GM19324 (cell line): ENCODE data around the gene IGDCC3.

Source experiments
- ATAC-seq: cut with Tn5 transposase; IDR thresholded peaks from one replicate; pipeline ENCODE4 v1.9.1; 2021; ENCODE audit warnings: mild to moderate bottlenecking, moderate library complexity; ENCODE audit not compliant: unreplicated experiment, low FRiP score

The IGDCC3 gene

GRCh38 chr15:65304381-65305149 is 73.2 kb downstream of the IGDCC3 start, which contains the start of gene RNU5B-1:
Gene RNU5B-1 (plus strand): TSS chr15:65304677.
- peak; percentile 63 for ATAC-seq

GRCh38 chr15:65303687-65304380 is 74.0 kb downstream of the IGDCC3 start:
- ATAC-seq, result peak; percentile 13

GRCh38 chr15:65302061-65302460 is 75.7 kb downstream of the IGDCC3 start:
- no peak for ATAC-seq

- ATAC-seq, result no peak
Observed at GRCh38 chr15:65300924-65301441, 76.8 kb downstream of the IGDCC3 start.

- no peak for ATAC-seq
Observed at GRCh38 chr15:65298731-65299130, 79.1 kb downstream of the IGDCC3 start.

GRCh38 chr15:65292938-65293518 is 84.8 kb downstream of the IGDCC3 start:
- ATAC-seq, result no peak

GRCh38 chr15:65290228-65290627 is 87.6 kb downstream of the IGDCC3 start:
- no peak for ATAC-seq

- no peak for ATAC-seq
Observed at GRCh38 chr15:65289261-65289854, 88.4 kb downstream of the IGDCC3 start.

GRCh38 chr15:65287520-65287855 is 90.3 kb downstream of the IGDCC3 start:
- ATAC-seq, result no peak

- ATAC-seq, result peak; percentile 90
Observed at GRCh38 chr15:65286704-65287519, 90.9 kb downstream of the IGDCC3 start, which contains the start of gene PARP16. Gene PARP16 (minus strand): TSS chr15:65286883. CDS start chr15:65286426, 457 bp downstream.

- ATAC-seq, result peak; percentile 31
Observed at GRCh38 chr15:65286069-65286703, 91.6 kb downstream of the IGDCC3 start.

- no peak for ATAC-seq
Observed at GRCh38 chr15:65285291-65286068, 92.3 kb downstream of the IGDCC3 start.

- no peak for ATAC-seq
Observed at GRCh38 chr15:65278480-65278879, 99.3 kb downstream of the IGDCC3 start.
